ENCODE measurements around the gene SMARCA1.

Gene SMARCA1

DNA sequence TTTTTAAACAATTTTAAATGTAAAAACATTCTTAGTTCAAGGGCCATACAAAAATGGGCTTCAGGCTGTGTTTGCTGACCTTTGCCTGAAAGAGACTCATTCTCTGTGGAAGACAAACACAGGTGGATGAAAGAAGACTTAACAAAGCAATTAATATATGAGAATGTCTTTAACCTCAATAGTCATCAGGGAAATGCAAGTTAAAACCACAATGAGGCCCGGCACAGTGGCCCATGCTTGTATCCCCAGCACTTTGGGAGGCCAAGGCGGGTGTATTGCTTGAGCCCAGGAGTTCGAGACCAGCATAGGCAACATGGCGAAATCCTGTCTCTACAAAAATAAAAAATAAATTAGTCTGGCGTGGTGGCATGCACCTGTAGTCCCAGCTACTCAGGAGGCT lies 7.1 kb upstream of the SMARCA1 start:
- no peak for DNase-seq

DNA sequence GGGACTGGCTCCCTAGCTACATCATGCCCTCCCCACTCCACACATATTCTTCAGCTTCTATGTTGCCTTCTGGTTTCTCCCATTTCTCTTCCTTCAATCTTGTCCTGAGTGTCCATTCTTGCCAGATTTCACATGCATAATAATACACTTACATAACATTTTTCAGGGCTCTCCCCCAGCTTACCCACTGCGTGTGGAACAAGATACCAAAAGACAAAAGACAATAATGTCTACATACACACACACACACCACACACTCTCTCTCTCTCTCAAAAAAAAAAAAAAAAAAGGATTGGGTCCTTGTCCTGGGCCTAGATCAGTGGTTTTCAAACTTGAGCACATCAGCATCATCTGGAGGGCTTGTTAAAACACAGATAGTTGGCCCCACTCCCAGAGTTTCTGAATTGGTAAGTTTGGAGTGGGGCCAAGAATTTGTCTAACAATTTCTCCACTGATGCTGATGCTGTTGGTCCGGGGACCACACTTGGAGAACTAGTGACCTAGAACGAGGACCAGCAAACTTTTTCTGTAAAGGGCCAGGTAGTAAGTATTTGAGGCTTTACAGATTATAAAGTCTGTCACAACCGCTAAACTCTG lies 6.5 kb upstream of the SMARCA1 start:
- no peak for DNase-seq

DNA sequence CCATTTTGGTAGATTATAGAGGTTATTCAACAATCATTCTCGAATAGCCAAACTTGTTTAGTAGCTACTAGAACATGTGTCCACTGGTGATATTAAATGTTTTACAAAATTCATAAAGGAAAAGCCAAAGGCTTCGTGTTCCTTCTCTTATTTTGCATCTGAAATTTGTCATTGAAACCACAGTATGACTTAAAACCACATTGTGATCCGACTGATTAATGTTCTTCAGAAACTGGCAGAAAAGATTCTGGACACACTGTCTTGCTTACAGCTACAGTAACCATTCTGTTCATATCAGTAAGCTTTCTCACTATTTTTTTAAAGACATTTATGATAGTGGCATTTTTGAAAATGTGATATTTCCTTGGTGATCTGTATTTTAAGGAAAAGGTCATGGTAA lies 2.6 kb upstream of the SMARCA1 start:
- no peak for DNase-seq

DNA sequence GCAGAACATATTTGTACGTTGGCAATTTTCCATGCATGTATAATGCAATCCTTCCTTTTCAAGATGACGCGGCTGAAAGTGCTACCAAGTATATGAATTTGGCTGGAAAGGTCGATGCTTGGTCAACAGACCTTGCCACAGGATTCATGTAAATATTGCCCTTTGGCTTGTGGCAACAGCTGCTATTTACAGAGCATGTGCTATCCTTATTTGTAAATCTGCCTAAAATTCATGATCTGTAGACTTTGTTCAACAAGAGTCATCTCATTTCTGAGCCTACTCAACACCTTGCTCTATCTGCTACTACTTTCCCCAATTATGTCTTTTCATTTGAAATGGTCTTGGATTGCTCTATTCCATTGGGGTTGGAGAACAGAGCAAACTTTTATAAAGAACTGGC lies 1.9 kb upstream of the SMARCA1 start:
- DNase-seq = no peak

- DNase-seq = no peak
Observed at GRCh38 chrX:129524250-129524850, 1.1 kb upstream of the SMARCA1 start.

DNA sequence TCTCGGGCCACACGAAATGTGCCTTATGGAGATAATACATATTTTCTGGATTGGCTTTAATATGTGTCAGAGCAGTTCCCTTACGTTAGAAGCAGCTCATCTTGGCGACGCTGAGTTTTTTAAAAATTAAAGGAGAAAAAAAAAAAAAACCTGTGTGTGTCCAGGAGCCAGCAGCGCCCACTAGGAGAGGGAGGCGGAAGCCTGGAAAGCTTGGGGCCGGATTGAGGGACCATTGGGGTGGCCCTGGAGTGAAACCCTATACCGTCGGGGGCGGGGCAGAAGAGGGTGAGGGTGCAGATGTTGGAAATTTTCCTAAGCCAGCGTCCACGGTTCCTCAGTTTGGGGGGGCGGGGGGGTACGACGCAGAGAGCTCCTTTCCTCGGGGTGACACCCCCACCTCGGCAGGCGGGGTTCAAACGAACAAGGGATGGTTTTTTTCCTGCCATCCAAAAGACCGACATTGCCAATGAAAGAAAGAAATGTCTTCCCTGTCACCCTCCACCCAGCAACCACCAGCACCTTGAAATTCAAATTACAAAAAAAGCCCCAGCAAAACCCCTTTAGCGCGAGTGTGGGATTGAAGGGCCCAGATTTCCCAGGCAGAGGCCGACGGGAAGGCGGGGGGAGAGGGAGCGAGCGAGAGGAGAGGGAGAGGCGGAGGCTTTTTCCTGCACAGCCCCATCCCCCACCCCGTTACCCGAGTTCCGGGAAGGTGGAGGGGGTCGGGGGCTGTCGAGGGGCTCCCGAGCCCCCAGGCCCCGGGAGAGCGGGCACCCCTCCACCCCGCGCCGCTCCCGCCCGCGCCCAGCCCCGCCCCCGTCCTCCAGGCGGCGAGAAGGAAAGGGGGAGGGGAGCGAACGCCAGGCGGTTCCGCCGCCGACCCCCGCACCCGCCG lies 859 bp downstream of the SMARCA1 start:
- peak; percentile 80 for DNase-seq

GRCh38 chrX:129520151-129520550 lies 3.1 kb downstream of the SMARCA1 start:
- no peak for DNase-seq

DNA sequence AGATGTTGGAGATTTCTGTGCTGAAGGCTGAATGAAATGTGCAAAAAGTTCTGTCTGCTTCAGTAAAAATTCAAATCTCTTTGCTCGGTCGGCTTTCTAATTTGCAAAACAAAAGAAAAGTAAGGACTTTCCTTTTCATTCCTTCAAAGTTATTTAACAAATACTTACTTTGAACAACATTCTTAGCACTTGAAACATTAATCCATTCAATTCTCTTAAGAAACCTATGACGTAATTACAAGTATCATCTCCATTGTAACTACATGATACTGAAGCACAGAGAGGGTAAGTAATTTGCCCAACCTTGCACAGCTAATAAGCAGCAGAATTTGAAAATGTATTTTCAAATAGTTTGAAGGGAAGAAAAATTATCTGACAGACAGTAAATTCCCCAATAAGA lies 6.9 kb downstream of the SMARCA1 start:
- no peak for DNase-seq

DNA sequence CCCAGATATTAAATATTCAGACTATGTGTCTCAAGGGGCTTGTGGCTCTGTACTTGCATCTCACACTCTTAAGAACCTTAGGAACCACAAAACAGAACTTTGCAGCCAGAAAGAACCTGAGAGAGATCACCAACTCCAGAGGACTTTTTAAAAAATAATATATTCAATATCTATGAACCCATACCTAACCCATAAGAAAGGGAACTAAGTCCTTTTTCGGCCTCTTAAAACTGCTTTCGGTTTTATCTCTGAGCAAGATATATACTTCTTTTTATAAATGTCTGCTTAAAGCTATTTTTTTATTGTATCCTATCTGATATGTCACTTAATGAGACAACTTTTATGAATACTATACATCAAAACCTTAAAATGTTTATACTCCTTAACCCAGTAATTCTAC lies 10.9 kb downstream of the SMARCA1 start:
- DNase-seq = no peak

DNA sequence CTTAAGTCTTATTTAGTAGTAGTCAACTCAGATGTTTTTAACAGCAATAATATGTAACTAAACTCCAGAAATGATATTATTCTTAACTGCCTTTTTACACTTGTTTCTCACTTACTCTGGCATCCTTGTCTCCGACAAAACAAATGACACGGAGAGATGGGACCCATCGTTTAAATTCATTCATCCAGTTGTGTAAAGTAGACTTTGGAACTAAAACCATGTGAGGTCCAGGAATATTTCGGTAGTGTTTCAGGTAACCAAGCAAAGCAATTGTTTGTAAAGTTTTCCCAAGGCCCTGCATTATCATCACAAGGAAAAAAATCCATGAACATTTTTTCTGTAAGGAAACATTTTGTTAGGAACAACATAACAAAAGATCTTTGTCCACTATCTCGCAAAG lies 11.6 kb downstream of the SMARCA1 start:
- no peak for DNase-seq

- DNase-seq = no peak
Observed at GRCh38 chrX:129510331-129510730, 13.0 kb downstream of the SMARCA1 start.

DNA sequence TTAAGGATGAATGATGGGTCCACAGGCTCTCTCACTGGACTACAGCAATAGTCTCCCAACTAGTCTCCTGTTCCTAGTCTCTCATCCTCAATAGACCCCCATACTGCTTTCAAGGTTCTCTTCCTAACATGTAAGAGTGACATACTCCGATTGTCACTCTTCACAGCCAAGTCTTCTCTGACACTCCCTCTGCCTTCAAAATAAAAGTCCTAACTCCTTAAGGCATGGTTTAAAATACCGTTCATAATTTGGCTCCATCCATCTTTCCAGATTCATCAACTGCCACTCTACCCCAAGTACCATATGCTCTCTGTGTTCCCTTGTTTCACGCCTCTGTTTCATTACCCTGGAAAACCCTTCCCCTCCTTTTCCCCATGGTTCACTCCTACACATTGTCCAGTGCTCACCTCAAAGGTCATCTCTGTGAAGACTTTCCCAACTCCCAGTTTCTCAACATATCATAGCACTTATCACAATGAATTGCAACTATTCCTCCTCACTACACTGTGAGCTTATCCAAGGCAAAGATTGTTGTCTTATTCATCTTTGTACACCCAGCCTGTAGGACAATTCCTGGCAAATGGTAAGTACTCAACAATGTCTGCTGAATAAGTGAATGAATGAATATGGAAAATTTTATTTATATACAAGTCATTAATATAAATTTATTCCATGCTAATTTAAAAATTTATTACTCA lies 26.0 kb downstream of the SMARCA1 start:
- no peak for DNase-seq

DNA sequence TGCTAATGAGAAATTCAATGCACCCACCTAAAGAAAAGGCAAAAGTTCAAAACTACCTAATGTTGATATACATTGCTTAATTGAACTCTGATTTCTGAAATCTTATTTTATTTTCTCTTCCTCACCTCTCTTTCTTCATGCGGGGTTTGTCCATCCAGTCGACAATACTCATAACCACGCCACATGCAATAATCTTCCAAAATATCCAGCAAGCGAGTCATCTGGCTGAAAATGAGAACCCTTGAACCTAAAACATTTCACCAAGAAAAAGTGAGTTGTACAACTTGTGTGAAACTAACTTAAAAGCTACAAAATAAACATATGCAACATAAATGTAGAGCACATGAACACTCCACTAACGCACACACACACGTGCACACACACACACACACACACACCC lies 26.7 kb downstream of the SMARCA1 start:
- no peak for DNase-seq

- DNase-seq = no peak
Observed at GRCh38 chrX:129495900-129496299, 27.4 kb downstream of the SMARCA1 start.

DNA sequence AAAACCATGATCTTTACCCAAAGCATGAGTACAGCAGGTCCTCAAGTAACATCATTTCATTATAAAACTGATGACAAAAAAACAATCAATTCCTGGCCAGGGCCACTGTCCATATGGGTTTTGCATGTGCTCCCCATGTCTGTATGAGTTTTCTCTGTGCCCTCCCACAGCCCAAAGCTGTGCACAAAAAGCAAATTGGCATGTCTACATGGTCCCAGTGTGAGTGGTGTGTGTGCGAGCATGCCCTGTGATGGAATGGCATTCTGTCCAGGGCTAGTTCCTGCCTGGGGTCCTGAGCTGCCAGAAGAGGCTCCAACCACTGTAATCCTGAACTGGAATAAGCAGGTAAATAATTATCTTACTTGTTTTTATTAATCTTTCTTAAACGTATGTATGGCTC lies 28.4 kb downstream of the SMARCA1 start:
- DNase-seq = no peak

DNA sequence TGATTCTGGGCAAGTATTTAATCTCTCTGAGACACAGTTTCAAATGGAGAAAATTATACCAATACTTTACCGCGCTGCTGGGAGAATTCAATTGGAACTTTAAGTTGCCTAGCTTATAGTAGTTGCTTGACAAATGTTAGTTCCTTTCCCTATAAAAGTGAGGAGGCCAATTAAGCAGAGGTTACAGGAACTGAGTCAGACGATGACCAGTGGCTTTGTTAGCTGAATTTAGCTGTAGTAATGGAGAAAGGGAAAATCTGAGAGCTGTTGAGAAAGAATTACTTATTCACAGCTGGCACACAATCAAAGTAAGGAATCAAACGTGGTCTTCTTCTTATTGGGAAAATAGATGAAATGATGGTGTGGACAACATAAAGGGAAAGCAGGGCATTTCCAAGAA lies 29.6 kb downstream of the SMARCA1 start:
- no peak for DNase-seq

GRCh38 chrX:129490330-129490729 lies 33.0 kb downstream of the SMARCA1 start:
- no peak for DNase-seq

GRCh38 chrX:129488359-129488758 lies 34.9 kb downstream of the SMARCA1 start:
- DNase-seq = no peak

GRCh38 chrX:129480889-129481288 lies 42.4 kb downstream of the SMARCA1 start:
- DNase-seq = no peak

GRCh38 chrX:129478516-129478915 lies 44.8 kb downstream of the SMARCA1 start:
- no peak for DNase-seq

DNA sequence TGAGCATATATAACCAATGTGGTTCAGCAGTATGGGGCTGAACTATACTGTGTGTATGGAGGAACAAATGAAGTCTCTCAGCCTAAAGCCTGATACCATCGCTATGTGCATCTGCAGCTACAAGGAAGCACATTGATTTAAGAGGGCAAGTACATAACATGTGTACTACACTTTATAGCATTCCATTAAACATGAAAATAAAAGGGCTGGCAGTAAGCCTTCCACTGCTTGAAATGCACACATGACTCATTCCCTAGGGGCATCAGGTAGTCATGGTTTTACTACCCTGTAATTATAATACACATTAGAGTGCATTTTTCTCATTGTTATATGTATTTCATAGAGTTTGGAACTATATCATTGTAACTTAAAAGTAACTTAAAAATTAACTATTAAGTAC lies 51.2 kb downstream of the SMARCA1 start:
- no peak for DNase-seq

DNA sequence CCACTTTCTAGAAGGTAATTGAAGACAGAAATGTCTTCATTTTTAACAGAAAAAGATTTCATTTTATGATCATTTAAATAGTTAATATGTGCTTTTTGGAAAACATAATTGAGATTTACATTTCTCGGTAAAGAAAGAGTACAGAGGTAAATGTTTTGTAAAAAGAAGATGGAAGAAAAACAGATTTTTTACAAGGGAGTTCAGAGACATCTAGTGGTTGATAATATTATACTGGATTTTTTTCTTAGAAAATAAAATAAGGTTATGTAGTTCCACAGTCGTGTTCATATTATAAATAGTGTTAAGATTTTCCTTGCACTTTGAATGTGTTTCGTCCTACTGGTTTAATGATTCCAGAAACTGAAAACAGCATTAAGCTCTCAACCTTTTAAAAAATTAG lies 60.6 kb downstream of the SMARCA1 start:
- no peak for DNase-seq

DNA sequence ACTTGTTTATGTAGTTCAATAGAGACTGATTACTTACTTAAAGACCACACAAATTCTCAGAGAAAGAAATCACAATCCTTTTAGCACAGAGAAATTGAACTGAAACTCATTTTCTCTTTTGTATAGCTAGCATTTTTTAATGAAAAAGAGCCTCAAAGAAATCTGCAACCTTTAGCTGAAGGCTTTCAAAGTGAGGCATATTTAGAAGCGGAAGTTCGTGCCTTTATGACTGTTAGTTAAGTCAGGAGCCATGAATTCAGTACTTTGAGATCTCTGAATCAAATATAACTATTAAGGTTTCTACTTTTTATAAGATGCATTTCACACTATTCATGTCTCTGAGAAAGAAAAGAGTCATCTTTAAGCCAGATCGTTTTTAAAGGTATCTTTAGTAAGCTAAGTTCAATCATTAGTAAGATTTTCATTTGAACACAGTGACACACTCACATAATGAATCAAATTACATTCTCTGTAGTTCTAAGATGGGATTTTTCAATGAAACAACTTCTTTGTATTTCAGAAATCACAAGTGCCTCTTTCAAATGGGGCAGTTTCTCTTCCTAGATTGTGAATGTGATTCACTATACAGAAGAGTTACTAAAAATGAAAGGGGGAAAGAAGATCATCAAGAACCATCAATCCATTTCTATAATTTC lies 61.4 kb downstream of the SMARCA1 start:
- DNase-seq = no peak
